Stimulated activated CD4-positive, alpha-beta T cell treated with anti-CD3 and anti-CD28 coated beads, Interleukin-12 subunit alpha, Interleukin-12 subunit beta, amount 100 ng/mL, for 48 hours (primary cell): ENCODE data around the gene TLR8.

ENCODE experiments used
- DNase-seq, 3 donors: peaks; one replicate each; pipeline ENCODE4 v3.0.0-alpha.2; 2020; ENCODE audit warnings: low read depth in 2 of 3, low spot score in 1 of 3

The TLR8 gene

GRCh38 chrX:12965131-12965940, 58.9 kb downstream of the TLR8 start:
- DNase-seq = no peak

GRCh38 chrX:12966151-12966550, 59.7 kb downstream of the TLR8 start:
- DNase-seq = no peak

GRCh38 chrX:12967711-12968465, 61.5 kb downstream of the TLR8 start:
- no peak for DNase-seq

GRCh38 chrX:12970691-12971202, 64.3 kb downstream of the TLR8 start:
- no peak for DNase-seq

GRCh38 chrX:12971282-12972003, 65.0 kb downstream of the TLR8 start:
- no peak for DNase-seq

GRCh38 chrX:12972243-12972642, 65.8 kb downstream of the TLR8 start:
- no peak for DNase-seq
